HepG2 (cell line): ENCODE results near the gene REC114. TPM values are rescaled to one million over a fixed set of nuclear protein-coding genes. Genes with fewer than 3 reads are reported as not detected.

Experiments used
- ATAC-seq: fragments of 200-7000 bp; cut with Tn5 transposase; 3 replicates; pipeline ENCODE4 v1.9.1; 2020; ENCODE audit warnings: mild to moderate bottlenecking, moderate library complexity
- BruUV-seq: library from RNA; stranded (reverse); fragments of 400-500 nt; replicated peaks from 2 replicates; lab custom pipeline; 2021; lab: Mats Ljungman, UMichigan
- CTCF ChIA-PET: fragments of 300-600 bp; formaldehyde crosslinking; extraction: SDS; loops from one replicate; lab custom pipeline; 2021; ENCODE audit warnings: low total read pairs, inconsistent platforms, low intra/inter-chr PET ratio; lab: Yijun Ruan, JAX
- POLR2A ChIA-PET: fragments of 350-600 bp; sonication (Branson Sonifier 250); formaldehyde crosslinking; loops from one replicate; lab custom pipeline; 2020; ENCODE audit warnings: antibody characterized with exemption, inconsistent platforms; lab: Yijun Ruan, JAX
- DNase-seq: peaks from one replicate; pipeline ENCODE4 v3.0.0-alpha.2; 2015; ENCODE audit warnings: low spot score
- FAIRE-seq: peaks from 3 replicates; lab custom pipeline; 2011; peaks lifted over from hg19 to GRCh38; lab: Jason Lieb, UNC
- H2AFZ ChIP-seq: one replicate; pipeline ENCODE4 v1.6.1; 2011; ENCODE audit warnings: low read length, inconsistent platforms
- H3K27ac ChIP-seq: fragments of 300-600 bp; 3 replicates; pipeline ENCODE4 v1.8.0; 2011; ENCODE audit warnings: mixed run types, mild to moderate bottlenecking, mixed read lengths, low read length, inconsistent platforms; ENCODE audit not compliant: insufficient read depth; ENCODE audit errors: extremely low read length
- H3K27me3 ChIP-seq, 2 experiments: fragments of 200-600 bp in 1 of 2; 2 replicates in 1 of 2; 3 replicates in 1 of 2; pipeline versions ENCODE4 v1.6.0 to v1.8.0; 2011; ENCODE audit warnings: low read length in 2 of 2, mild to moderate bottlenecking in 2 of 2, moderate library complexity in 2 of 2, inconsistent platforms in 1 of 2; ENCODE audit not compliant: insufficient read depth in 2 of 2, control insufficient read depth in 1 of 2
- H3K36me3 ChIP-seq, 2 experiments: fragments of 200-600 bp in 1 of 2; replicated peaks in 1 of 2; 2 replicates in 1 of 2; 3 replicates in 1 of 2; pipeline versions ENCODE4 v1.5.1 to v1.8.0; 2011; ENCODE audit warnings: low read length in 2 of 2, inconsistent platforms in 1 of 2; ENCODE audit not compliant: insufficient read depth in 2 of 2, control insufficient read depth in 1 of 2
- H3K4me1 ChIP-seq: 2 replicates; pipeline ENCODE4 v1.5.1; 2012; ENCODE audit warnings: low read length, inconsistent platforms; ENCODE audit not compliant: insufficient read depth
- H3K4me2 ChIP-seq: 2 replicates; pipeline ENCODE4 v1.6.0; 2011; ENCODE audit warnings: low read depth, low read length, inconsistent platforms
- H3K4me3 ChIP-seq, 3 experiments: fragments of 200-600 bp in 1 of 3; sonication (generic), shearing (Covaris generic) in 1 of 3; replicated peaks in 1 of 3; 2 replicates each; pipeline ENCODE4 v1.5.1; 2011 to 2016; ENCODE audit warnings: low read length in 3 of 3, inconsistent platforms in 2 of 3, low read depth in 2 of 3, mild to moderate bottlenecking in 2 of 3, control low read depth in 1 of 3, mixed read lengths in 1 of 3; ENCODE audit not compliant: insufficient read depth in 1 of 3
- H3K79me2 ChIP-seq: one replicate; pipeline ENCODE4 v1.6.1; 2011; ENCODE audit warnings: low read length, inconsistent platforms; ENCODE audit not compliant: insufficient read depth
- H3K9ac ChIP-seq: 2 replicates; pipeline ENCODE4 v1.6.0; 2011; ENCODE audit warnings: mild to moderate bottlenecking, low read depth, low read length, inconsistent platforms; ENCODE audit not compliant: insufficient read depth
- H3K9me3 ChIP-seq: 2 replicates; pipeline ENCODE4 v1.5.1; 2012; ENCODE audit warnings: mild to moderate bottlenecking, low read length
- H4K20me1 ChIP-seq: 2 replicates; pipeline ENCODE4 v1.6.0; 2011; ENCODE audit warnings: inconsistent platforms, mild to moderate bottlenecking, low read length, moderate library complexity; ENCODE audit not compliant: insufficient read depth
- CBFB ChIP-seq: sonication (generic); formaldehyde crosslinking; IDR thresholded peaks from 2 replicates; pipeline ENCODE4 v1.4.0; 2020; ENCODE audit warnings: missing genetic modification reagents
- E2F1 ChIP-seq: sonication (generic); formaldehyde crosslinking; IDR thresholded peaks from 2 replicates; pipeline ENCODE4 v1.5.0; 2020; ENCODE audit warnings: missing genetic modification reagents
- FOXA1 ChIP-seq, 2 experiments: fragments of 450-650 bp in 1 of 2; sonication (generic) in 1 of 2; formaldehyde crosslinking in 1 of 2; IDR thresholded peaks; 2 replicates each; pipeline versions ENCODE4 v1.4.0 to v1.6.1; 2016 to 2020; ENCODE audit warnings: missing genetic modification reagents in 1 of 2
- PBX3 ChIP-seq: sonication (generic); formaldehyde crosslinking; IDR thresholded peaks from 2 replicates; pipeline ENCODE4 v1.8.1; 2023; ENCODE audit warnings: missing genetic modification reagents, inconsistent platforms, borderline replicate concordance
- TAF1 ChIP-seq: sonication (generic); formaldehyde crosslinking; IDR thresholded peaks from 2 replicates; pipeline ENCODE4 v1.4.0; 2020; ENCODE audit warnings: missing genetic modification reagents
- ZBTB21 ChIP-seq: sonication (generic); formaldehyde crosslinking; IDR thresholded peaks from 2 replicates; pipeline ENCODE4 v1.4.0; 2020; ENCODE audit warnings: missing genetic modification reagents
- ZGPAT ChIP-seq: IDR thresholded peaks from 2 replicates; pipeline ENCODE4 v1.6.1; 2016; ENCODE audit warnings: mild to moderate bottlenecking
- ZNF235 ChIP-seq: sonication (generic); formaldehyde crosslinking; IDR thresholded peaks from 2 replicates; pipeline ENCODE4 v1.8.1; 2023; ENCODE audit warnings: mild to moderate bottlenecking, missing genetic modification reagents, borderline replicate concordance
- ZNF350 ChIP-seq: sonication (generic); formaldehyde crosslinking; IDR thresholded peaks from 2 replicates; pipeline ENCODE4 v1.4.0; 2020; ENCODE audit warnings: mild to moderate bottlenecking, low read depth, missing genetic modification reagents, borderline replicate concordance
- ZNF703 ChIP-seq: sonication (generic); formaldehyde crosslinking; IDR thresholded peaks from 2 replicates; pipeline ENCODE4 v1.5.1; 2020; ENCODE audit warnings: missing genetic modification reagents, mild to moderate bottlenecking, moderate library complexity, borderline replicate concordance
- WGBS: methylation state at CpG from one replicate; pipeline ENCODE4 v1.1.6; 2017; ENCODE audit warnings: low lambda C conversion rate; 5-methylcytosine and 5-hydroxymethylcytosine counted together
- in situ Hi-C: cut with HindIII; loops from 2 replicates; pipeline ENCODE4 v1.10.0; 2017; ENCODE audit warnings: low pct_unique_long_range_greater_than_20kb; ENCODE audit not compliant: extremely low pct_ligation_motif_present
- intact Hi-C: fragments of 100-400 bp; cut with micrococcal nuclease; formaldehyde crosslinking; loops from one replicate; pipeline ENCODE4 v1.10.0; 2022; ENCODE audit not compliant: unreplicated experiment
- polyA plus RNA-seq, 8 experiments: library from polyadenylated mRNA; depleted of rRNA in 3 of 8; stranded (reverse) in 7 of 8; unstranded in 1 of 8; fragments of >200 nt; fragmentation: Illumina TruSeq in 4 of 8; extraction: Trizol in 4 of 8; gene quantifications; 2 replicates each; pipeline versions ENCODE4 v1.2.1 to v1.2.3, GENCODE V29; 2011 to 2016; ENCODE audit warnings: low read depth in 4 of 8, missing spikeins in 1 of 8, mixed read lengths in 1 of 8; ENCODE audit not compliant: insufficient read depth in 1 of 8
- total RNA-seq, 5 experiments: library from RNA; depleted of rRNA; stranded (reverse); fragments of >200 nt; fragmentation: Illumina TruSeq; extraction: Trizol; gene quantifications; 2 replicates each; pipeline ENCODE4 v1.2.3, GENCODE V29; 2016; ENCODE audit warnings: low read depth in 1 of 5
- TF ChIP-seq, protein P1 (sequence below): sonication (generic); formaldehyde crosslinking; IDR thresholded peaks from 2 replicates; pipeline ENCODE4 v1.8.0; 2022; ENCODE audit warnings: mild to moderate bottlenecking, missing genetic modification reagents; ENCODE audit not compliant: insufficient replicate concordance
- TF ChIP-seq, protein P2 (sequence below): sonication (generic); formaldehyde crosslinking; IDR thresholded peaks from 2 replicates; pipeline ENCODE4 v1.4.0; 2020; ENCODE audit warnings: mild to moderate bottlenecking, missing genetic modification reagents

Gene REC114
- total and polyA plus RNA-seq, 2 of the 13 experiments (the other 11 are each of a cell fraction or from before 2014, with no cell fraction given), result not detected

DNA sequence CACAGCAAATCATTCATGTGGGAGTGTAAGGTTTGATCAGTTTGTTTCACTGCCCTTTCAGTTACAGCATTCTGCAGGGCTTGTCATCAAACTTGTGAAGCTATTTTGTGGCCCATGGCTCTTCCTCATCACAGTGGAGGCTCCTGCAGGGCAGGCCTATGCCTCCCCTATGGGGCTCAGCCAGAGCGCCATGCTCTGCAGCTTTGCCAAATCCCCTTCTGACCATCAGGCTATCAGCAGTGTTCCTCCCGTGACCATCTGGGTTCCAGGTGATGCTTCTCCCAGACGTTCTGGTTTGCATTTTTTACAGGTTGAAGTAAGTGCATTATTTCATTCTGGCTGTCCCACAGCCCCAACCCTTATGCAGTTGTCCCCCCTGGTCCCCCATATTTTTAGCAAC, 28.1 kb upstream of the REC114 start (continued):
- TF ChIP-seq E2F1 (CRISPR knock-in tag), result no peak
- no peak for TF ChIP-seq ZNF703 (CRISPR knock-in tag)

GRCh38 chr15:73424506-73424905, 18.5 kb upstream of the REC114 start:
- Histone ChIP-seq H3K4me2 (no peak overlapping the region), H3K27ac (no peak overlapping the region), H3K36me3 (no peaks in the 10 kb centered on the region), H2AFZ (no peak overlapping the region), H3K9me3 (no peaks in the 10 kb centered on the region), H3K27me3 (no peaks in the 10 kb centered on the region; a peak in 1 of 5 replicates), H3K79me2 (no peaks in the 10 kb centered on the region), H3K4me1 (no peaks in the 10 kb centered on the region), H3K9ac (no peak overlapping the region), H3K4me3 (no peak overlapping the region), H4K20me1 (no peaks in the 10 kb centered on the region)
- intact Hi-C loops, result no loop called here
- no peak for DNase-seq
- no TSS peak for BruUV-seq
- ChIA-PET CTCF (no interaction called here), POLR2A (no interaction called here)
- FAIRE-seq, result no peak
- in situ Hi-C loops, result no loop called here
- WGBS, result 7% methylated on average over 1 of the region's 1 CpG
- no peak for ATAC-seq
- TF ChIP-seq FOXA1 (IDR thresholded peaks at IDR 0.05), result no peak
- no peak for TF ChIP-seq FOXA1 (CRISPR knock-in tag; IDR thresholded peaks at IDR 0.05)
- no peak for TF ChIP-seq ZNF235 (CRISPR knock-in tag)
- no peak for TF ChIP-seq PBX3 (CRISPR knock-in tag)
- TF ChIP-seq ZBTB21 (CRISPR knock-in tag), result no peak
- TF ChIP-seq, protein P1, sequence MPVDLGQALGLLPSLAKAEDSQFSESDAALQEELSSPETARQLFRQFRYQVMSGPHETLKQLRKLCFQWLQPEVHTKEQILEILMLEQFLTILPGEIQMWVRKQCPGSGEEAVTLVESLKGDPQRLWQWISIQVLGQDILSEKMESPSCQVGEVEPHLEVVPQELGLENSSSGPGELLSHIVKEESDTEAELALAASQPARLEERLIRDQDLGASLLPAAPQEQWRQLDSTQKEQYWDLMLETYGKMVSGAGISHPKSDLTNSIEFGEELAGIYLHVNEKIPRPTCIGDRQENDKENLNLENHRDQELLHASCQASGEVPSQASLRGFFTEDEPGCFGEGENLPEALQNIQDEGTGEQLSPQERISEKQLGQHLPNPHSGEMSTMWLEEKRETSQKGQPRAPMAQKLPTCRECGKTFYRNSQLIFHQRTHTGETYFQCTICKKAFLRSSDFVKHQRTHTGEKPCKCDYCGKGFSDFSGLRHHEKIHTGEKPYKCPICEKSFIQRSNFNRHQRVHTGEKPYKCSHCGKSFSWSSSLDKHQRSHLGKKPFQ (CRISPR knock-in tag), result no peak
- TF ChIP-seq ZGPAT (CRISPR knock-in tag), result no peak
- no peak for TF ChIP-seq TAF1 (CRISPR knock-in tag)
- TF ChIP-seq ZNF350 (CRISPR knock-in tag), result no peak
- TF ChIP-seq CBFB (CRISPR knock-in tag), result no peak
- TF ChIP-seq, protein P2, sequence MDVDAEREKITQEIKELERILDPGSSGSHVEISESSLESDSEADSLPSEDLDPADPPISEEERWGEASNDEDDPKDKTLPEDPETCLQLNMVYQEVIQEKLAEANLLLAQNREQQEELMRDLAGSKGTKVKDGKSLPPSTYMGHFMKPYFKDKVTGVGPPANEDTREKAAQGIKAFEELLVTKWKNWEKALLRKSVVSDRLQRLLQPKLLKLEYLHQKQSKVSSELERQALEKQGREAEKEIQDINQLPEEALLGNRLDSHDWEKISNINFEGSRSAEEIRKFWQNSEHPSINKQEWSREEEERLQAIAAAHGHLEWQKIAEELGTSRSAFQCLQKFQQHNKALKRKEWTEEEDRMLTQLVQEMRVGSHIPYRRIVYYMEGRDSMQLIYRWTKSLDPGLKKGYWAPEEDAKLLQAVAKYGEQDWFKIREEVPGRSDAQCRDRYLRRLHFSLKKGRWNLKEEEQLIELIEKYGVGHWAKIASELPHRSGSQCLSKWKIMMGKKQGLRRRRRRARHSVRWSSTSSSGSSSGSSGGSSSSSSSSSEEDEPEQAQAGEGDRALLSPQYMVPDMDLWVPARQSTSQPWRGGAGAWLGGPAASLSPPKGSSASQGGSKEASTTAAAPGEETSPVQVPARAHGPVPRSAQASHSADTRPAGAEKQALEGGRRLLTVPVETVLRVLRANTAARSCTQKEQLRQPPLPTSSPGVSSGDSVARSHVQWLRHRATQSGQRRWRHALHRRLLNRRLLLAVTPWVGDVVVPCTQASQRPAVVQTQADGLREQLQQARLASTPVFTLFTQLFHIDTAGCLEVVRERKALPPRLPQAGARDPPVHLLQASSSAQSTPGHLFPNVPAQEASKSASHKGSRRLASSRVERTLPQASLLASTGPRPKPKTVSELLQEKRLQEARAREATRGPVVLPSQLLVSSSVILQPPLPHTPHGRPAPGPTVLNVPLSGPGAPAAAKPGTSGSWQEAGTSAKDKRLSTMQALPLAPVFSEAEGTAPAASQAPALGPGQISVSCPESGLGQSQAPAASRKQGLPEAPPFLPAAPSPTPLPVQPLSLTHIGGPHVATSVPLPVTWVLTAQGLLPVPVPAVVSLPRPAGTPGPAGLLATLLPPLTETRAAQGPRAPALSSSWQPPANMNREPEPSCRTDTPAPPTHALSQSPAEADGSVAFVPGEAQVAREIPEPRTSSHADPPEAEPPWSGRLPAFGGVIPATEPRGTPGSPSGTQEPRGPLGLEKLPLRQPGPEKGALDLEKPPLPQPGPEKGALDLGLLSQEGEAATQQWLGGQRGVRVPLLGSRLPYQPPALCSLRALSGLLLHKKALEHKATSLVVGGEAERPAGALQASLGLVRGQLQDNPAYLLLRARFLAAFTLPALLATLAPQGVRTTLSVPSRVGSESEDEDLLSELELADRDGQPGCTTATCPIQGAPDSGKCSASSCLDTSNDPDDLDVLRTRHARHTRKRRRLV, result no peak
